CD4-positive, alpha-beta T cell treated with Interleukin-17A for 1 hour (primary cell): ENCODE results near the gene DYNLT2.

Experiments
- DNase-seq: peaks from one replicate; pipeline ENCODE4 v3.0.0-alpha.2; 2020

The DYNLT2 gene

GRCh38 chr6:169751242-169752073 lies at the start of gene DYNLT2, which contains the start of gene ERMARD:
Gene DYNLT2, minus strand, starts transcription at chr6:169751572. Its CDS starts 114 bp downstream, at chr6:169751458.
Gene ERMARD, plus strand, starts transcription at chr6:169751622. Its CDS starts 36 bp downstream, at chr6:169751658.
- peak; percentile 94 for DNase-seq

- no peak for DNase-seq
These were observed 49.5 kb upstream of the DYNLT2 start for GRCh38 chr6:169800668-169801395.

GRCh38 chr6:169800116-169800667 lies 48.8 kb upstream of the DYNLT2 start:
- no peak for DNase-seq

GRCh38 chr6:169799474-169799926 lies 48.1 kb upstream of the DYNLT2 start:
- DNase-seq = no peak

GRCh38 chr6:169798764-169799473 lies 47.5 kb upstream of the DYNLT2 start:
- no peak for DNase-seq

- DNase-seq = no peak
These were observed 43.8 kb upstream of the DYNLT2 start for GRCh38 chr6:169795196-169795595.

- DNase-seq = no peak
These were observed 43.1 kb upstream of the DYNLT2 start for GRCh38 chr6:169794317-169795055.

GRCh38 chr6:169793408-169793807 lies 42.0 kb upstream of the DYNLT2 start:
- no peak for DNase-seq

- no peak for DNase-seq
These were observed 41.1 kb upstream of the DYNLT2 start for GRCh38 chr6:169792306-169793015.

- no peak for DNase-seq
These were observed 40.4 kb upstream of the DYNLT2 start for GRCh38 chr6:169791721-169792131.

- peak; percentile 73 for DNase-seq
These were observed 38.9 kb upstream of the DYNLT2 start for GRCh38 chr6:169789944-169790927.

- no peak for DNase-seq
These were observed 38.0 kb upstream of the DYNLT2 start for GRCh38 chr6:169789146-169789943.

GRCh38 chr6:169788809-169789145 lies 37.4 kb upstream of the DYNLT2 start:
- DNase-seq = no peak

- DNase-seq = no peak
These were observed 36.4 kb upstream of the DYNLT2 start for GRCh38 chr6:169787797-169788196.

GRCh38 chr6:169786349-169786748 lies 35.0 kb upstream of the DYNLT2 start:
- no peak for DNase-seq

GRCh38 chr6:169785566-169785965 lies 34.2 kb upstream of the DYNLT2 start:
- DNase-seq = no peak

- no peak for DNase-seq
These were observed 33.5 kb upstream of the DYNLT2 start for GRCh38 chr6:169784821-169785340.

- no peak for DNase-seq
These were observed 32.8 kb upstream of the DYNLT2 start for GRCh38 chr6:169783971-169784820.
